HG03575 (cell line): ENCODE results near the gene ZW10.
"Not testable (repeated sequence)": the region's sequence is repeated elsewhere in the genome, so short reads cannot be mapped to it uniquely, and the experiment has no call there.

Experiments
- ATAC-seq: cut with Tn5 transposase; IDR thresholded peaks from one replicate; pipeline ENCODE4 v1.9.1; 2021; ENCODE audit not compliant: unreplicated experiment, insufficient number of reproducible peaks, low FRiP score; ENCODE audit errors: extremely low read depth

ZW10 gene

DNA sequence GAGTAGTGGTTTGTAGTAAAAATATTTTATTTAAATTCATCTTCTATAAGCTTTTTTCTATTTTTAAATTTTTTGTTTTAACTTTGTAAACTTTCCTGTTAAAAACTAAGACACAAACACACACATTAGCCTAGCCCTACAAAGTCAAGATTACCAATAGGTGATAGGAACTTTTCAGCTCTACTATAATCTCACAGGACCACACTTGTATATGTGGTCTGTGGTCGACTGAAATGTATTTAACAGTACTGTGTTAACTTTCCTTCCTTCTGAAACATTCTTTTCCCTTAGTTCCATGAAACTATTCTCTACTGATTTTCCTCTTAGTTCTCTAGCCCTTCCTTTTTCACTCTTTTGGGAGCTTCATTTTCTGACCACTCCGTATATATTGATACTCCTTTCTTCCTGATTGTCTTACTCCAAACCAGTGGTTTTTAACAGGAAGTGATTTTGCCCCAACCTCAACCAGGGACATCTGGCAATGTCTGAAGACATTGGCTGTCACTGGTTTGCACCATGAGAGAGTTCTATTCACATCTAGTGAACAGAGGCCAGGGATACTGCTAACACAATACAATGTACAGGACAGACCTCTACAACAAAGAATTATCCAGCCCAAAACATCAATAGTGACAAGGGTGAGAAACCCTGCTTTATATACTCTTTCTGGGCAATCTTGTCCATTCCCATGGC lies 8.8 kb downstream of the ZW10 start:
- ATAC-seq, result no peak

DNA sequence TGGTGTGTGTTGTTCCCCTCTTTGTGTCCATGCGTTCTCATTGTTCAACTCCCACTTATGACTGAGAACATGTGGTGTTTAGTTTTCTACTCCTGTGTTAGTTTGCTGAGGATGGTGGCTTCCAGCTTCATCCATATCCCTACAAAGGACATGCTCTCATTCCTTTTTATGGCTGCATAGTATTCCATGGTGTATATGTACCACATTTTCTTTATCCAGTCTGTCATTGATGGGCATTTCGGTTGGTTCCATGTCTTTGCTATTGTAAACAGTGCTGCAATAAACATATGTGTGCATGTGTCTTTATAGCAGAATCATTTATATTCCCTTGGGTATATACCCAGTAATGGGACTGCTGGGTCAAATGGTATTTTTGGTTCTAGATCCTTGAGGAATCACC lies 10.5 kb downstream of the ZW10 start:
- not testable (repeated sequence) for ATAC-seq

DNA sequence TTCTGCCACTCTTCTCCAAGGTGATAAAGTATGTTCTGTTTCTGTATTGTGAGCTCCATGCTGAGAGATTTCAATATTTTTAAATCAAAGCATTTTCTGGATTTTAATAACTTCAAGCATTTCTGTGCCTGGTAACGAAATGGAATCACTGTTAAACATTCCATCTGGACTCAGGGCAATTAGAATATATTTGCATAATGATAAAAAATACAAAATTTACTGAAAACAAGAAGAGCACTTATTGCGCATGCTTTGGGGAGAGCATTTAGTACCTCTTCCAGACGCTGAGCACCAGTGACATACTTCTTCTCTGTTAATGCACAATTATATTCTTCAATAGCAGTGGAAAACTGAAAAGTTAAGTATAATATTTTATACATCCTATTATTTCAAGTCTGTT lies 13.3 kb downstream of the ZW10 start:
- no peak for ATAC-seq

- no peak for ATAC-seq
Observed at GRCh38 chr11:113752932-113753331, 20.6 kb downstream of the ZW10 start.

DNA sequence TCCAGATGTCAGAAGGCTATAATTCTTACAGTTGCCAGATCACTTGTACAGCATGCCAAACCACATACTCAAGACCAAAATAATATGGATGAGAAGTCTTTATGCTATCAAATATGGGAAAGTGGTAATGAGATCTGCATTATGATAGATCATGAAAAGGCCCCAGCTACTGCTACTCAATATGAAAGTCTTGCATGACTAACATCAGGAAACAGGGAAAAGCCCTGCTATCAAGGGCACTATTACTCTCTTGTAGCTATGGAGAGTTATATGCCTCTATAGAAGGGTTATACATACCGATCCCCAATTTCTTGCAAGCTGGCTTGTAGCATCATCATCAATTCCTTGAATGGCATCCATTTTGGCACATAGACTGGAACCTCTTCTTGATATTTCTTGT lies 37.2 kb downstream of the ZW10 start:
- no peak for ATAC-seq

DNA sequence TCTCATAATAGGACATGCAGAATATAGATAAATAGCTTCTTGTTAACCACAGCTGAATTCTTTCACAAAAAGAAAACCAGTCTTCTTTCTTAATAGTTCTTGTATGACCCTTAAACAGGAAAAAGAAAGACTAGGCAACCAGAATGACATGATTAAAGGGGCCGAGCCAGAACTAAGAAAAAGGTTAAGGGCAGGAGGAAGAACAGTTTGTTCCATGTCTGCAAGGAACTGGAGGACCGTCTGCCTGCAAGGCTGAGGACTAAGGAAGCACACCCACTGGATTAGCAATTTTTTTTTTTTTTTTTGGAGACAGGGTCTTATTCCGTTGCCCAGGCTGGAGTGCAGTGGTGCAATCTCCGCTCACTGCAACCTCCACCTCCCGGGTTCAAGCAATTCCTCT lies 41.4 kb downstream of the ZW10 start:
- no peak for ATAC-seq

GRCh38 chr11:113730887-113731726 lies 42.4 kb downstream of the ZW10 start:
- ATAC-seq, result no peak

GRCh38 chr11:113729456-113729855 lies 44.0 kb downstream of the ZW10 start:
- no peak for ATAC-seq

DNA sequence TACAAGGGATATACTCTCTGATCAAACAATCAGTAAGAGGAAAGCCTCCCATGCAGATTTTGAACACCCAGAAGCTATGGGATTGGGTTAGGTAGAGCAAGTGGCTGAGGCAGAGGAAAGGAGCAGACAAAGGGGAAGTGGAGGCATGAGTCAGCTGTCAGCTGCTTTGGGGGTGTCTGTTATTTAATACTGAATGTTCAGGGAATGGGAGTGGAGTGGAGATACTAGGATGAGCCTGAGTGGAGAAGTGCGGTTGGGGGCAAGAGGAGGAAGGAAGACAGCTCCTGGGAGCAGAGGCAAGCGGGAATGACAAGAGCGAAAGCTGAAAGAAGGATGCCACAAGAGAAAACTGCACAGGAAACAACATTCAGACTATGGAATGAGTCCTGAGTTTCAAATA lies 44.7 kb downstream of the ZW10 start:
- ATAC-seq, result no peak

DNA sequence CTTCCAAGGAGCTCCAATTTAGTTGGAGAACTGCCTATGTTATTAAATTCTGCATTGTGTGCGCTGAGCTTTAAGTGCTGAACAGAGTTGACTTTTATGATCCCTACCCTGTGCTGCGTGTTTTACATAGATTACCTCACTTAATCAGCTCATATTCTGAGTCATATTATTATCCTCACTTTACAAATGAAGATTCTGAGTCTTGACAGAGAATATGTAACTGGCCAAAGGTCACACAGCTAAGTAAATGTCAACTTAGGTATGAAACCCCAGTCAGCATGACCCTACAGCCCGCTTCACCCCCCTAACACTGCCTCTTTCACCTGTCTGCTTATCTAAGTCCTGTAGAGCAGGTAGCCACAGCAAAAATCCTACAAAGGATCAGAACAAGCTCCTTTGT lies 47.6 kb downstream of the ZW10 start:
- no peak for ATAC-seq

GRCh38 chr11:113725407-113725806 lies 48.1 kb downstream of the ZW10 start:
- ATAC-seq, result no peak

DNA sequence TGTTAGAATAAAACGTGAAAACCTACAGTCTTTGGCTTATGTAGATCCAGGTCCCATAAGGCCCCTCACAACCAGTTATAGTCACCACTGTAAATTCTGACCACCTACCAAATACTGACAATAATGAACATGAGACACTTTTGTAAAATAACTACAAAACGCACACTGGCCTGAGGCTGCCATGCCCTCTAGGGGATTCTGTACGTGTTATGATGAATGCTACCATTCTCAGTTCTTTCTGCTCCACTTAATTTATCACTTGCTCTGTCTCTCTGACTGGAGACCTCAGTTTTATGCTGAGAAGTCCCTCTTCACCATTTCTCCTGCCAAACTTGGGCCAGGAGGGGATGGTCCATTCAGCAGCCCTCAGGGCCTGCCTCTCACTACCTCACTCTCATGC lies 48.7 kb downstream of the ZW10 start:
- ATAC-seq, result no peak

GRCh38 chr11:113723787-113724186 lies 49.7 kb downstream of the ZW10 start:
- no peak for ATAC-seq

DNA sequence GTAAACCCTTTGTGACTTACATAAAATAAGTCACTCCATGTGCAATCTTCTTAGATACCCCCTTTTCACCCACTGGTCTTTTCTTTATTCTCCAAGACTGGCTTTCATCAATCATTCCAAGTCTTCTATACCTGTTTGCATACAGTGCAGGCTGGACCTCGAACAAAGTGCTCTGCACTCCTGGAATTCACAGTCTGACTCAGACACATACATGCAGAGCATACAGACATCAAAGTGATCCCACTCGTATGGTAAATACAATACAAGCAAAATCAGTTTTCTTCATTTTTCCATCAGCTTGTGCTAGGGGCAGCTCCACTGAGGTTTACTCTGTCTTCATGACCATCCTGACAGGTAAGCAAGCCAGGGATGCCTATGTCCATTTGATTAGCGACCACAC lies 50.6 kb downstream of the ZW10 start:
- ATAC-seq, result no peak

GRCh38 chr11:113722221-113722620 lies 51.3 kb downstream of the ZW10 start:
- ATAC-seq, result no peak

DNA sequence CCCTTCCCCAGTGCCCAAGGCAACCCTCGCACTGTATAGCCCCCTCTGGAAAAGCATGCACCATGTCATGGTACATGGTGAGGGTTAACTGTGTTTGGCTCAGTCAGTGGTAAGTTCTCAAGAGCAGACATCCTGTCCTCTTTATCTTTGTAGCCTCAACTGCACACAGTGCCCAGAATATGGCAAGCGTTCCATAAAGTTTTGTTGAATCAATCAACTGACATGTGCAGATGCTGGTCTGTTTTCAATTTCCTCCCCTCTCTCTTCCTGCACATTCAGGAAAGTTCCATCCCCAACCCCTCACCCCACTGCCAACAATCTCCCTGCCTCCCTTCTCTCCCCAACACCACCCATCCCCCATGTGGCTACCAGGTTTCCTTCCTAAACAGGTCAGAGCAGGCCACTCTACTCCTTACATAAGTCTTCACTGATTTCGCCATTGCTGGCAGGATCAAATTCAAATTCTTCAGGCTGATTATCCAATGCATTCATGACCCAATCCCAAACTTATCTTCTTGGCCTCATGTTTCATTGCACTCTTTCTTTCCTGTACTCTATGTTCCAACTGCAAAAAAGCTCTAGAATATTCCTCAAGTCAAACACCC lies 51.9 kb downstream of the ZW10 start:
- no peak for ATAC-seq

DNA sequence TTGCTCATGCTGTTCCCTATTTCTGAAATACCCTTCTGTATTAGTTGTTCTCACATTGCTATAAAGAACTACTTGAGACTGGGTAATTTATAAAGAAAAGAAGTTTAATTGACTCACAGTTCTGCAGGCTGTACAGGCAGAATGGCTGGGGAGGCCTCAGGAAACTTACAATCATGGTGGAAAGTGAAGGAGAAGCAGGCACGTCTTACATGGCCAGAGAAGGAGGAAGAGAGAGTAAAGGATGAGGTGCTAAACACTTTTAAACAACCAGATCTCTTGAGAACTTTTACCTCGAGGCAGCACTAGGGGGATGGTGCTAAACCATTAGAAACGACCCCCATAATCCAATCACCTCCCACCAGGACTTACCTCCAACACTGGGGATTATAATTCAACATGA lies 53.0 kb downstream of the ZW10 start:
- not testable (repeated sequence) for ATAC-seq

- no peak for ATAC-seq
Observed at GRCh38 chr11:113715882-113716625, 57.4 kb downstream of the ZW10 start.

DNA sequence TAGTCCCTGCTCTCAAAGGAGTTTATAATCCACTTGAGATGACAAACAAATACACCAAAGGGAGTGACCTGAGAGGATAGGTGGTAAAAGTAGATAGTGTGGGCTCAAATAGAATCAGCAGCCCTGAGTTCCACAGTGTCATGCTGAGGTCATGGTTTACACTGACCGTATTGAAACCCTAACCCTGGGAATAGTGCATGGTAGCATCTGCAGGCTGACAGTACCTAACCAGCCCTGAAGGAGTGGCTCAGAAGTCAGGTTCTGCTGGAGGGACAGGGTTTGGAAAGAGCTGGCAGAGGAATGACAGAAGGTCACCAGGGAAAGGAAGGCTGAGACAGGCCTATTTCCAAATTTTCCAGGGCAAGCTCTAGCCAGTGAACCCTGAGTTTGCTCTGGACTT lies 58.2 kb downstream of the ZW10 start:
- no peak for ATAC-seq

- no peak for ATAC-seq
Observed at GRCh38 chr11:113710989-113711388, 62.5 kb downstream of the ZW10 start.
